Fibroblast of villous mesenchyme (primary cell): ENCODE measurements around the gene SRD5A2. TPM values are rescaled to one million over a fixed set of nuclear protein-coding genes. Genes with fewer than 3 reads are reported as not detected.

Source experiments
- DNase-seq: peaks from one replicate; pipeline ENCODE4 v3.0.0-alpha.2; 2010; ENCODE audit warnings: low read depth
- H3K4me3 ChIP-seq: 2 replicates; pipeline ENCODE4 v1.5.1; 2011; ENCODE audit warnings: low read depth, mild to moderate bottlenecking, low read length
- total RNA-seq: library from RNA; depleted of rRNA; stranded (reverse); fragments of >200 nt; gene quantifications from 2 replicates; pipeline ENCODE4 v1.2.3, GENCODE V29; 2012
- TF ChIP-seq, protein P1 (sequence below): IDR thresholded peaks from 2 replicates; pipeline ENCODE4 v1.5.1; 2012; ENCODE audit warnings: low read depth, mild to moderate bottlenecking, low read length; ENCODE audit not compliant: insufficient read depth

Gene SRD5A2
- total RNA-seq, 1 donor = not detected

DNA sequence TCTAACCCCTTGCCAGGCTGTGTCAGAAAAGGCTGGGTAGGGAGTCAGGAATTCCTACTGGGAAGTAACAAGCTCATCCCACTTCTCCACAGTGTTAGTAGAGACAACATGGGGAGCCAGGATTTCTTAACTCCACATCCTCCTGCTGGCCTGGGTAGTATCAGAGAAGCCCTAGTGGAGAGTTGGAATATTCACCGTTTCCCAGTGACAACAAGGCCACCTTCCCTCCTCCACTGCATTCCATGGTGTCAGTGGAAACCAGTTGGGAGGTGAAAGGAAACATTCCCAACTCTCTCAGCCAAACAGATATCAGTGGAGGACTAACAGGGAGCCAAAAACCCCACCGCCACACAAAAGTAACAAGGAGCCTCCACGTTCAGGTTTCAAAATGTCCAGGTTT, 41.2 kb downstream of the SRD5A2 start:
- no peak for DNase-seq
- H3K4me3 ChIP-seq = no peak overlapping the region
- TF ChIP-seq, protein P1, sequence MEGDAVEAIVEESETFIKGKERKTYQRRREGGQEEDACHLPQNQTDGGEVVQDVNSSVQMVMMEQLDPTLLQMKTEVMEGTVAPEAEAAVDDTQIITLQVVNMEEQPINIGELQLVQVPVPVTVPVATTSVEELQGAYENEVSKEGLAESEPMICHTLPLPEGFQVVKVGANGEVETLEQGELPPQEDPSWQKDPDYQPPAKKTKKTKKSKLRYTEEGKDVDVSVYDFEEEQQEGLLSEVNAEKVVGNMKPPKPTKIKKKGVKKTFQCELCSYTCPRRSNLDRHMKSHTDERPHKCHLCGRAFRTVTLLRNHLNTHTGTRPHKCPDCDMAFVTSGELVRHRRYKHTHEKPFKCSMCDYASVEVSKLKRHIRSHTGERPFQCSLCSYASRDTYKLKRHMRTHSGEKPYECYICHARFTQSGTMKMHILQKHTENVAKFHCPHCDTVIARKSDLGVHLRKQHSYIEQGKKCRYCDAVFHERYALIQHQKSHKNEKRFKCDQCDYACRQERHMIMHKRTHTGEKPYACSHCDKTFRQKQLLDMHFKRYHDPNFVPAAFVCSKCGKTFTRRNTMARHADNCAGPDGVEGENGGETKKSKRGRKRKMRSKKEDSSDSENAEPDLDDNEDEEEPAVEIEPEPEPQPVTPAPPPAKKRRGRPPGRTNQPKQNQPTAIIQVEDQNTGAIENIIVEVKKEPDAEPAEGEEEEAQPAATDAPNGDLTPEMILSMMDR = no peak

- no peak for DNase-seq
- no peak overlapping the region for H3K4me3 ChIP-seq
- TF ChIP-seq, protein P1 = no peak
These were observed 45.0 kb downstream of the SRD5A2 start for GRCh38 chr2:31535768-31536167.

DNA sequence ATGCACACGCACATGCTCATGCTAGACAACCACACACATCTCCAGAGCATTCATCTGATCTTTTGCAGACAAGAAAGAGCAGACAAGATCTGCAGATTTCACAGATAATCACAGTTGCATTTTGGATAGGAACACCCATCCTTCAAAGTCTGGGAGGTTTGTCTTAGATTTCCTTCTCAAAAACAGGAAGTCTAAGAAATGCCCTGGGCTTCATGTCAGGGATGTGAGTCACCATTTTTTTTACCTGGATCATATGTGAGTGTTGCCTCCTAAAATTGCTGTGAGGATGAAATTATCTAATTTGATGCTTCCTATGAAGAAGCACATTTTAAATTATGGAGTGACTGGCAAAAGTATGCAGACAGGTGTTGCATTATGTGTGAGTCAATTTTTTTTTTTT, 46.1 kb downstream of the SRD5A2 start:
- H3K4me3 ChIP-seq = no peak overlapping the region
- TF ChIP-seq, protein P1 = no peak
- no peak for DNase-seq

- H3K4me3 ChIP-seq = no peak overlapping the region
- DNase-seq = no peak
- TF ChIP-seq, protein P1 = no peak
These were observed 47.7 kb downstream of the SRD5A2 start for GRCh38 chr2:31533036-31533435.

DNA sequence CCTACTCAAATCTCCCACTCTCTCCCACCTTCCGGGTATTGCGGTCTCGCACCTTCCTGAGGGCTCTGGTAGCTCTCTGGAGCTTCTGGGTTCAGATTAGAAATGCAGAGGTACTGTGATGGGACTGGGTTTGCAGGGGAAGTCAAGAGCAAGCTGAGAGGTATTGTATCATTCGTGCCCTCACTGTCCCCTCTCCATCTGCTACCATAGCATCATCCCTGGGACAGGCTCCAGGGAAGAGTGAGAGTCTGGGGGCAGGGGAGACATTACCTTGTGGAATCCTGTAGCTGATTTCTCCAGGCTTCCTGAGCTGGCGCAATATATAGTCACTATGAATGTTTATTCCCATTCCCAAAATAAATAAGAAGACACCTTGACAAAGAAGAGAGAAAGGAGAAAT, 49.6 kb downstream of the SRD5A2 start:
- no peak overlapping the region for H3K4me3 ChIP-seq
- DNase-seq = no peak
- TF ChIP-seq, protein P1 = no peak

DNA sequence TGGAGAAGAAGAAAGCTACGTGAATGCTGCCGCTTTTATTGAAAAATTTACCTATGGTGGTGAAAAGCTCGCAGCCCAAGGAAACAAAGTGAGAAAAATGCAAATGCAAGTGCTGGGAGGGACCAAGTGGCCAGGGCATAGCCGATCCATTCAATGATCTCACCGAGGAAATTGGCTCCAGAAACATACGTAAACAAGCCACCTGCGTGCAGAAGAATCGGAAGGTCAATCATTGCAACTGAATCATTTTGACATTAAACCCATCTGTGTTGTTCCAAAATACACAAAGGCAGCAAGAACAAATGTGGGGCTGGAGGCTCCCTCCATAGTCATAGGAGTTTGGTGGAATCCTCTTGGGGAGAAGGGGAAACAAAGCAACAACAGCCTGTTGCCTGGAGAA, 51.5 kb downstream of the SRD5A2 start:
- DNase-seq = no peak
- TF ChIP-seq, protein P1 = no peak
- no peak overlapping the region for H3K4me3 ChIP-seq

GRCh38 chr2:31528823-31529222, 51.9 kb downstream of the SRD5A2 start:
- no peak for DNase-seq
- TF ChIP-seq, protein P1 = no peak
- H3K4me3 ChIP-seq = no peak overlapping the region
